Thoracic aorta (tissue), 2 donors: ENCODE data around the gene TMEM63A. TPM values are rescaled to one million over a fixed set of nuclear protein-coding genes. Genes with fewer than 3 reads are reported as not detected.

ENCODE experiments used
- ATAC-seq: fragments of 150-250 bp; one replicate; pipeline ENCODE4 v1.8.0; 2017; ENCODE audit warnings: low read depth; ENCODE audit not compliant: insufficient number of reproducible peaks, low FRiP score
- DNase-seq: peaks from one replicate; pipeline ENCODE4 v3.0.0-alpha.2; 2020; ENCODE audit warnings: low spot score
- H3K27ac ChIP-seq, 2 donors: fragments of 200-600 bp; sonication (generic); 1 replicate in 1 of 2; 2 replicates in 1 of 2; pipeline ENCODE4 v1.5.1; 2016; ENCODE audit warnings: mild to moderate bottlenecking in 2 of 2, moderate library complexity in 2 of 2
- H3K27me3 ChIP-seq: fragments of 200-600 bp; sonication (generic); replicated peaks from 2 replicates; pipeline ENCODE4 v1.6.0; 2016; ENCODE audit warnings: mild to moderate bottlenecking; ENCODE audit not compliant: insufficient read depth
- H3K36me3 ChIP-seq: fragments of 200-600 bp; sonication (generic); one replicate; pipeline ENCODE4 v1.5.1; 2016
- H3K4me1 ChIP-seq, 2 donors: fragments of 200-600 bp; sonication (generic); 1 replicate in 1 of 2; 2 replicates in 1 of 2; pipeline versions ENCODE4 v1.5.1 to v1.6.0; 2016; ENCODE audit warnings: low read depth in 2 of 2, mild to moderate bottlenecking in 1 of 2; ENCODE audit not compliant: control insufficient read depth in 1 of 2
- H3K4me3 ChIP-seq: fragments of 200-600 bp; sonication (generic); 2 replicates; pipeline ENCODE4 v1.5.1; 2016; ENCODE audit warnings: mild to moderate bottlenecking
- H3K9me3 ChIP-seq: fragments of 200-600 bp; sonication (generic); 2 replicates; pipeline ENCODE4 v1.5.1; 2016
- CTCF ChIP-seq: fragments of 200-600 bp; sonication (generic); IDR thresholded peaks from one replicate; pipeline ENCODE4 v1.5.1; 2019; ENCODE audit warnings: antibody characterized with exemption
- total RNA-seq, 2 donors: library from RNA; depleted of rRNA; stranded (reverse); fragments of >200 nt; gene quantifications; one replicate each; pipeline versions ENCODE4 v1.1.0 to v1.2.3, GENCODE V29; 2016

The TMEM63A gene
- total RNA-seq, 2 donors from 2014 or later: 75.1 to 105 TPM

- Histone ChIP-seq H3K4me3 (no peak overlapping the region), H3K36me3 (no peaks in the 10 kb centered on the region), H3K27ac (no peak overlapping the region), H3K27me3 (no peaks in the 10 kb centered on the region), H3K9me3 (no peaks in the 10 kb centered on the region), H3K4me1 (peaks cover 0 to 10% of the 10 kb centered on the region in 2 donors)
- ATAC-seq: no peak
- no peak for DNase-seq
- TF ChIP-seq CTCF: no peak
Observed at GRCh38 chr1:225908013-225908640, 25.9 kb upstream of the TMEM63A start.

- Histone ChIP-seq H3K9me3 (no peaks in the 10 kb centered on the region), H3K36me3 (no peaks in the 10 kb centered on the region), H3K27ac (no peak overlapping the region), H3K4me3 (no peak overlapping the region), H3K4me1 (peaks cover 0 to 10% of the 10 kb centered on the region in 2 donors), H3K27me3 (no peaks in the 10 kb centered on the region)
- ATAC-seq (no peak), DNase-seq (no peak)
- no peak for TF ChIP-seq CTCF
Observed at GRCh38 chr1:225907341-225907740, 25.2 kb upstream of the TMEM63A start.

GRCh38 chr1:225906467-225906866 is 24.3 kb upstream of the TMEM63A start:
- Histone ChIP-seq H3K27me3 (no peaks in the 10 kb centered on the region), H3K4me3 (no peak overlapping the region), H3K27ac (no peak overlapping the region), H3K9me3 (no peaks in the 10 kb centered on the region), H3K36me3 (no peaks in the 10 kb centered on the region), H3K4me1 (peaks cover 0 to 7% of the 10 kb centered on the region in 2 donors)
- TF ChIP-seq CTCF: no peak
- ATAC-seq: no peak
- DNase-seq: no peak

- no peak for ATAC-seq
- no peaks in the 10 kb centered on the region for H3K27me3 ChIP-seq
- H3K9me3 ChIP-seq: no peaks in the 10 kb centered on the region
- H3K4me3 ChIP-seq: no peak overlapping the region
- DNase-seq: no peak
- H3K4me1 ChIP-seq: no peaks in the 10 kb centered on the region
- no peak overlapping the region for H3K27ac ChIP-seq
- H3K36me3 ChIP-seq: no peaks in the 10 kb centered on the region
- no peak for TF ChIP-seq CTCF
Observed at GRCh38 chr1:225903623-225904022, 21.4 kb upstream of the TMEM63A start.

GRCh38 chr1:225899044-225899925 is 17.1 kb upstream of the TMEM63A start:
- no peak overlapping the region for H3K27ac ChIP-seq
- no peaks in the 10 kb centered on the region for H3K27me3 ChIP-seq
- DNase-seq (no peak), ATAC-seq (no peak)
- no peaks in the 10 kb centered on the region for H3K36me3 ChIP-seq
- TF ChIP-seq CTCF: no peak
- H3K4me3 ChIP-seq: no peak overlapping the region
- H3K9me3 ChIP-seq: no peaks in the 10 kb centered on the region
- no peaks in the 10 kb centered on the region for H3K4me1 ChIP-seq
